ENCODE data around the gene PADI3.

PADI3 gene

DNA sequence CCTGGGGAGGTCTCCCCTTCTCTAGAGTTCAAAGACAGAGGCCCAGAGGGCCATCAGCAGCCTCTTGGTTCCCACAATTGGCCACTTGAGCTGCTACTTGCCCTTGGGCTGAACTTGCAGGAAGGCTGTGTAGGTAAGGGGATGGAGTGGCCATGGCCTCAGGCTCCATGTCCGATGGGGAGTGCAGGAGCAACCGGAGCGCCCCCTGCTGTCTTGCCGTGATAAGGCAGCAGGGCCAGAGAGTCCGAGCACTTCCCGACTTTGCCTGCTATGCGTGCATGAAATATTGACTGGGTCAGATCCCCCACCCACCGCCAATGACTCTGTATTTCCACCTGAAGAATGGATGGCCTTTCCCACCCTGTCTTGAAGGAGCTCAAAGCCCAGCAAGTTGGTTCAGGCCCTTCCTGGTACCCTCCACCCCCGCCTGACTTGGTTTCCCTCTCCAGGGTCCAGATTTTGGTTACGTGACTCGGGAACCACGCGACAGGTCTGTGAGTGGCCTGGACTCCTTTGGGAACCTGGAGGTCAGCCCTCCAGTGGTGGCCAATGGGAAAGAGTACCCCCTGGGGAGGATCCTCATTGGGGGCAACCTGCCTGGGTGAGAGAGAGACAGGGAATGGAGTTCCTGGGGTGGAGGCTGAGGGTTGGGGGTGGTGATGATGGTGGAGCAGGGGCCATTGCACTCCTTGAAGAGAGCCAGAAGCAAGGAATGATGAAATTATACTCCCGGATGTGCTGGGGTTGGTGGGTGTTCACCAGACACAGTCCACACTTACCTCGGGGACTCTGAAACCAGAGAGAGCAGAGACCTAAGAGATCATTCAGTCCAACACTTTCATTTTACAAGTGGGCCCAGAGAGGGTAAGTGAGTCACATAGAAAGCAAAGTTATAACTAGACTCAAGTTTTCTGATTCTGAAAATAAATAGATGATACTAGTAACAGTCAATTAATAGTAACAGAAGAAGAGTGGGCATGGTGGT, 25.6 kb downstream of the PADI3 start:
- no peak for DNase-seq

GRCh38 chr1:17276568-17276967, 27.7 kb downstream of the PADI3 start:
- no peak for DNase-seq

DNA sequence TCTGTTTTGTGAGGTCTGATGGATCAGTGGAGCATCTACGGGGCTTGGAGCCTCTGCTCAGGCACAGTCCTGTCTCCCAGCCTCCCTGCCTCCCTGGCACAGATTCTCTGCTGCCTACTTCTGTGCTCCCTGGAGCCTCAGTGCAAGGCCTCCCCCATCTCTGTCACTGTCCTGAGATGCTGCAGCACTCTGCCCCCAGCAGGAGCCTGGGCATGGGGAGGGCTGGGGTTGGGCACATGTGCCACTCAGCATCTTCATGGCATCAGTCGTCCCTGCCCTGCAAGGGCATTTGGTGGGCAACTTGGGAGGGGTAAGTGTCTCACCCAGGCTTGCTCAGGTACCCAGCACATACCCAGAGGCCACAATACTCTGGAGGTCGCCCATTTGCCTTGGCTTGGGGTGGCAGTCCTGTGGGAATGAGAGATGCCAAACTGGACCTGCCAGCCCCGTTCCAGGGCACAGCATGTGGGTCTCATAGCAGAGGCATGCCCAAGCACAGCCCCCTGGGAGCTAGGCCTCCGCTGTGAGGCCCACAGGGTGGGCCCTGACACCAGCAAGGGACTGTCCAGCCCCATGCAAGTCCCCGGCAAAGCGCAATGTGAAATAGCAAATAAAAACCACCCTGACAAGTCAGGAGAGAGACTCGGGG, 28.7 kb downstream of the PADI3 start:
- no peak for DNase-seq

DNA sequence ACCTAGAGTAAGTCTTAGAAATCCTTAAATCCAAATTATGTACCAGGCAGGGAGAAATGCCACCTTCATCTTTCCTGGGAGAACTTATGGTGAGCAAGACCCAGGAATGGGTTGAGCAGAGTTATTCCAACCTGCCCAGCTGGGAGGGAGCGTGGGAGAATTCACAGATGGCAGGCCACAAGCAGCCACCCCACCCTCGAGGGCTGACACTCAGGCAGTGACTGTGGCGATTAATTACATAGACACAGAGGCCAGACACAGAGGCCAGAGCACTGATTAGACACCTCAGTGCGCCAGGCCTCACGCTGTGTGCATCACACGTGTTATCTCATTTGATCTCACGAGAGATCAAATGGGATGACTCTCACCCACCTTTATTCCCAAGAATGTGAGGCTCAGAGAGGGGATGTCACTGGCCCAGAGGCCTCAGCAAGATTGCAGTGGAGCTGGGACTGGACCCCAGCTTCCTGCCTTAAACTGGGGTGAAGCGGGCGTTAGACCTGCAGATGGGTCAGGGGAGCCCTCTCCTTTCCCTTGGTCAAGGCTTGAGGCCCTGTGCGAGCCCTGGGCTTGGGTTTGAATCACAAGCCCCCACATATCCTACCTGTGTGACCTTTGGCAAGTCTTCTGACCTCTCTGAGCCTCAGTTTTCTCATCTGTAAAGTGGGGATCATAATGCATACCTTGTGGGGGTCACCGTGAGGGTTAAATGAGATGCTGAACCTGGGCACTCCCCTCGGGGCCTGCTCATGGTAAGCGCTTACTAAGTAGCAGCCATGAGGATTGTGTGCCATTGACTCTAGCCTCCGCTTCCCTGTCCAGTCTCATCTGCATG, 30.3 kb downstream of the PADI3 start:
- no peak for DNase-seq

DNA sequence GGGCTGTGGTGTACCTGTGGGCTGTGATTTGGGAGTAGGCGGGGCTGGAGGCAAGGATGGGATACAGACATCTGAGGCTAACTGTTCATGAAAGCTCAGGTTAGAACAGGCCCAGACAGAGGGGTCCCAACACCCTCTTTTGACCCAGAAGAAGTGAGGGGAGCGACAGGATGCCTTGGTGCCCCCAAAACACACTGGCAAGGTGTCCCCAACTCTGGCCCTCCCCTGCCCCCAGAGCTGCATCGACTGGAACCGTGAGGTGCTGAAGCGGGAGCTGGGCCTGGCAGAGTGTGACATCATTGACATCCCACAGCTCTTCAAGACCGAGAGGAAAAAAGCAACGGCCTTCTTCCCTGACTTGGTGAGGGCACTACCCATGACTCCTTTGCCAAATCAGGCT, 31.5 kb downstream of the PADI3 start:
- no peak for DNase-seq

- DNase-seq: no peak
These were observed 32.0 kb downstream of the PADI3 start for GRCh38 chr1:17280894-17281293.

GRCh38 chr1:17281775-17282181, 32.9 kb downstream of the PADI3 start:
- DNase-seq: no peak

- DNase-seq: no peak
These were observed 33.9 kb downstream of the PADI3 start for GRCh38 chr1:17282836-17283235.

DNA sequence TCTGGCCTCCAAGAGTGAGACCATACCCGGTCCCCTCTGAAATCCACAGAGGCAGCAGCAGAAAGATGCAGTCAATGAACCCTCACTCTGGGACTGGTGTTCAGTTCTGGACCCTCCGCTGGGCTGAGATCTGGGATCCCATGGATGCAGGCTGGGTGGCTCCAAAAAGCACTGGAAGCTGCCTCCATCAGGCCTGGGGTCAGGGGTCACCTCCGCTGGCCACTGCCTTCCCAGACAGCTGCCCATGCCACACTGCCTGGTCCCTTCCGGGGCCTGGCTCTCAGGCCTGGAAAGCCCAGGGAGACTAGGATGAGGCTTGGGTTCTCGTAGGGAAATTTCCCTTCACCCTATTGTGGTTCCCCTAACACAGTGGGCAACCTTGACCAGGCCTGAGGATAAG, 37.7 kb downstream of the PADI3 start:
- no peak for DNase-seq

DNA sequence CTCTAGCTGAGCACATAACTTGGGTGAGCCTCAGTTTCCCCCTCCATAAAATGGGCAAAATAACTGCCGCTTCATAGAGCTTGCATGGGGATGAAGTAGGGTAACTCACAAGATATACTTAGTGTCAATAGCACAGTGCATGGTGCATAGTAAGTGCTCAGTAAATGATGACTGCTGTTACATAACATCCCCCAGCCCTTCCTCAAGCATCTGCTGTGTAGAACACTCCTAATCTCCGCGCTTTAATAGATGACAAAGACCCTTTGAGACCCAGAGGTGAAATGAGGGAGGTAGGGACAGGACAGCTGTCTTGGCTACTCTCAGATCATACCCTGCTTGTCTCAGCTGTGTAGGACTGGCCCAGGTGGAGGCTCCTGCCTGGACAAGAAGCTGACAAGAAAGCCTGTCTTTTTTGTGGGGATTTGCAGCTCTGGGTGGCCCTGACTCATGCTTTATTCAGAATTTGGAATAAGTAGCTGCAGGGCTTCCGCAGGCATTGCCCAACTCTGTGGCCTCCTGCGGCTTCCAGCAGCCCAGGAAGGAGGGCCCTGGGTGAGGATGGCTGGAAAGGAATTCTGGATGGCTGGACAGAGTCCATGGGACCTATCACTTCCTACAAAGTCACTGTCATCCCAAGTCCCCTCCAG, 38.4 kb downstream of the PADI3 start:
- DNase-seq: no peak

- DNase-seq: no peak
These were observed 40.8 kb downstream of the PADI3 start for GRCh38 chr1:17289721-17290120.

DNA sequence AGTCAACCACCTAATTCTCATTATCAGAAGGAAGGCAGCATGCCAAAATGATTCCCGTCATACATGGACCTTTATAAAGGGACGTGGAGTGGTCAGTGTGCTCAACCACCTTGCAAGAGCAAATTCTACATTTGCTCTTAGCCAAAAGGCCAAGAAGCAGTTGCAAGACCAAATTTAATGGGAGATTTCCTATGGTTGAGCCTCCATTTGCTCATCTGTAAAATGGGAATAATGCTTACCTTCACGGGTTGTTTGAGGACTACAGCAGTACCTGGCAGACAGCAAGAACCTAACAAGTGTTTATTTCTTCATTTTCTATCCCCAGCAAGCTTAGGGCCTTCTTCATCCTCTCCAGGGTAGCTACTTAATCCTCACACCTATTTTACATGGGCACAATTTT, 41.7 kb downstream of the PADI3 start:
- no peak for DNase-seq

DNA sequence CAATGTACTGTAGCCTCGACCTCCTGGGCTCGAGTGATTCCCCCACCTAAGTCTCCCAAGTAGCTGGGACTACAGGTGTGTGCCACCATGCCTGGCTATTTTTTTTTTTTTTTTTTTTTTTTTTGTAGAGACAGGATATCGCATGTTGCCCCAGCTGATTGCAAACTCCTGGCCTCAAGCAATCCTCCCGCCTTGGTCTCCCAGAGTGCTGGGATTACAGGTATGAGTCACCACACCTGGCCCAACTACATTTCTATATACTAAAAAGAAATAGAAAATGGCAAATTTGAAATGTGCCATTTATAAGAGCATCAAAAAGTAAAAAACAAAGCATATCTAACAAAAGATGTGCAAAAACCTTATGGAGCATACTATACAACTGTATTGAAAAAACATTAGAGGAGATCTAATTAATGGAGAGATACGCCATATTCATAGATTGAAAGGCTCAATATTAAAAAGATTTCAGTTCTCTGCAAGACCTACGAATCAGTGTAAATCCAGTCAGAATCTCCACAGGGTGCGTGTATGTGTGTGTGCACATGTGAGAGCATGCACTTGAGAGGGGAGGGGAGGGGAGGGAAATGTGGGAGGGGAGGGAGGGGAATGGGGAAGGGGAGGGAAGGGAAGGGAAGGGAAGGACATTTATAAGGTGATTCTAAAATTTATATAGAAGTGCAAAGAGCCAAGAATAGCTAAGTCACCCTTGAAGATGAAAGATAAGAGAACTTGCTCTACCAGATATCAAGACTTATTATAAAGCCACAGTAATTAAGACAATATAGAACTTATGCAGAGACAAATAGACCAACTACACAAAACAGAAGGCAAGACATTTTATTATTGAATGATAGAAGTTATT, 43.6 kb downstream of the PADI3 start:
- DNase-seq: no peak

DNA sequence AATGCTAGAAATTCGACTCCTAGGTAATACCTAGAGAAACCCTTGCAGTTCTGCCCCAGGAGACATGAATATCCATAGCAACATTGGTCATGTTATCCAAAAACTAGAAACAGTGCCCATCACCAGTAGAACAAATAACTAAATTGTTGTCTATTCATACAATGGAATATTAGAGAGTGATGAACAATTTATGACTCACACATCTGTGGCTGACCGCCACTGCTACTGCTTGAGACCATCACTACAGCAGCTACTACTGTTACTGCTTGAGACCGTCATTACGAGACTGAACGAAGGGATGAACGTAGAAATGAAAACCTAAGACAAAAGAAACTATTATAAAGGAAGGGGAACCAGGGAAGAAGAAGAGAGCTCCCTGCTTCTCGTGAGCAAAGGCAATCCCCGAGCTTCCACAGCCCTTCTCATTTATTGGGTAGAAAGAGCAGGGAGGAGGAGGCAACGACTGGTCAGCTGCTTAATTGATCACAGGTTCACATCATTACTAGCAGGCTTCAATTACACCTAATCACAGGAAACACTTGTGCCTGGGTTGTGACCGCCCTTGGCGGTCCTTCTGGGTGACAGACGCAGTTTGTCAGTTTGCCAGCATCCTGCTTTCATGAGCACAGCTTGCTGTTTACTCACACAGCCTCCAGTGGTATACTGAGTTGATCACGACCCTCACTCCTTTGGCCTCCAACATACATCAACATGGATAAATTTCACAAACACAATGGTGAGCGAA, 45.0 kb downstream of the PADI3 start:
- DNase-seq: no peak

DNA sequence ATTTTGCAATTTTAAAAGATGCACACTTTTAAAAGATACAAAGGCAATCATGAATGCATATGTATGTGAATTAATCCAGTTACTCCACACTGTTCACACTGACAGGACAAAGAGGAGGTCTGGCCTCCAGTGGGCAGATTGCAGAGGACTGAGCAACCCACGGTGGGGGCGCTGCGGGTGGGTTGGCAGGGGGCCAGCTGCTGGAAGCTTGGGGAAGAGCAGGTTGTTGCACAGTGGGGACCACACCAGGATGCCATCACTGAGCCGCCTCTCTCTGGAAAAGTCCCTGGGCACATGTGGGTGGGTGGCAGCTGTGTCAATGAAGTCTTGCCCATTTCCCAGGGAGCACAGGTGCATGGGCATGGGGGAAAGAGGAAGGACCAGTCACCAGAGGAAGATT, 46.4 kb downstream of the PADI3 start:
- DNase-seq: no peak

- DNase-seq: no peak
These were observed 47.2 kb downstream of the PADI3 start for GRCh38 chr1:17296086-17296485.

DNA sequence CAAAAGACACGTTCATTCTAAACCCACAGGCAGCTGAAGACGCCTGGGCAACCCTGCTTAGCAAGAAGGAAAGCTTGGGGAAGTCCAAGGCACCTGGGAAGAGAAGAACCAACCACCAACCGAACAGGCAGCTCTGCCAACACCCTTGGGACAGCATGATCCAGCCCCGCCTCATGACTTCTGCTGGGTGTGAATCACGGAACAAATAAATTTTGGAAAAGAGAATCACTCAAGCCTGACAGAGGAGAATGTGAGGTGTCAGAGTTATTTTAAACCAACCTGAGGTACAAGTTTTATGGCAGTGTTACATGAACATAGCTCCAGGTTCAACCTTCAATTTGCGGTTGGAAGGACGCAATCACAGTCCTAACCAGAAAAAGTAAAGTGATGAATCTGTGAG, 49.1 kb downstream of the PADI3 start:
- no peak for DNase-seq

DNA sequence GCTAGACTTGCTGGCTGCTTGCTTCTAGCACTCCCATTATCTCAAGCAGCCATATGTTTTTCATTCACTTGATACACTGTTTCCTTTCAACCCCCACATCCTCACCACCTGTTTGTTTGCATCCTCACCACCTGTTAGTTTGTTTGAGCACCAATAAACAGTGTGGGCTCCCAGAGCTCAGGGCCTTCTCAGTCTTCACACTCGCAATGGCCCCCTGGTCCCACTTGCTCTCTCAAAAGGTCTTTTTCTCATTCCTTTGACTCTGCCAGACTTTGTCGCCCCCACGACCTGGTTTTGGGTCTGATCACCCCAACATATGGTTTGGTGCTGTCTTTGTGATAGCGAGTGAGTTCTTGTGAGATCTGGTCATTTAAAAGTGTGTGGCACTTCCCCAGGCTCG, 52.9 kb downstream of the PADI3 start:
- no peak for DNase-seq

DNA sequence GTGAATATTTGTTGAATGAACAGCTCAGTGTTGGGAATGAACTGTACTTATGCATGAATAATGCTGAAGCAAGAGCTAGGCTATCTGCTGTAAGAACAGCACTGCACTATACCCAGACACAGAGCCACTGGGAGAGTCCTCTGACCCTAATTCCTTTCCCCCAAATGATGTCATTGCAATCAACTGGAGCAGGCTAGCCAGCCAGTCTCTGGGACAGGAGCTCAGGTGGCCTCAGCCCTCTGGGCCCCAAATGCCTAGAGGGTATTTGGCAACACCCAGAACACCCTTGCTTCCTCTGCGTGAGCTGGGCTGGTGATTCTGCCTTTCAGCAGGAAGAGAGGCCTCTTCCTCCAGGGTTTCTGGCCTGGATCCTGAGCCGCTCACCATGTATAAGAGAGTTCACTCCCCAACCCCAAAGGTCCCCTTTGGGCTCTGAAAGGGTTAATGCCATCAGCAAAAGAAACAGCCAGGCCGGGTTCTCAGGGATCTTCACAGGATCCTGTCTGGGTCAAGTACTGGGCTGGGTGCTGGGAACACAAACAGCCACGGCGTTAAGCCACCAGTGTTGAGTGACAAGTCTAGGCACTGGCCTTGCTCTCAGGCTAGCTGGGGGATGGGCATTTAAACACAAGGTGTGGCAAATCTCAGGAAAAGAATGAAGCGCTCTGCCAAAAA, 55.4 kb downstream of the PADI3 start:
- DNase-seq: no peak

DNA sequence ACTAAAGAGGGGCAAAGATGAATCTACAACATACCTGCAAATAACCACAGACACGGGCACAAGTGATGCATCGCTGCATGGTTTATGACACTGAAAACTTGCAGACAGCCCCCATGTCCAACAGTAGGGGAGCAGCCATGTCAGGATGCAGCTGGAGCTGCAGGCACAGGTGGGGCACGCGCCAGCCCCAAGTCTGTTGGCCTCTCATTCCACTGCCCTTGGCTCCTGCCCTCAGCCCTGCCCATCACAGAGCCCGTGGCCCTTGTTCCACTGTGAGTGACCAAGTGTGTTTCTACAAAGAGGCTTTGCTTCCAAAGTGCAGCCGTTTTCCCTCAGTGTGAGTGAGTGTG, 55.9 kb downstream of the PADI3 start:
- DNase-seq: no peak

Data from activated naive CD4-positive, alpha-beta T cell (primary cell).